H1 (cell line): ENCODE results near the gene CDCP1. TPM values are rescaled to one million over a fixed set of nuclear protein-coding genes. Genes with fewer than 3 reads are reported as not detected.

Experiments
- CTCF ChIA-PET: fragments of 300-600 bp; sonication (Branson Sonifier 250); formaldehyde crosslinking; loops from one replicate; lab custom pipeline; 2021; ENCODE audit not compliant: partially characterized antibody; lab: Charles Lee
- POLR2A ChIA-PET: fragments of 300-600 bp; sonication (Branson Sonifier 250); formaldehyde crosslinking; loops from one replicate; lab custom pipeline; 2021; ENCODE audit warnings: inconsistent platforms; ENCODE audit not compliant: partially characterized antibody; lab: Charles Lee
- DNase-seq, 2 experiments: peaks; one replicate each; pipeline versions ENCODE4 v3.0.0 to v3.0.0-alpha.2; 2010 to 2022; ENCODE audit warnings: low spot score in 2 of 2, low read depth in 1 of 2, mixed read lengths in 1 of 2
- FAIRE-seq: peaks from 2 replicates; lab custom pipeline; 2011; peaks lifted over from hg19 to GRCh38; lab: Jason Lieb, UNC
- H2AFZ ChIP-seq: 2 replicates; pipeline ENCODE4 v1.8.1; 2012; ENCODE audit warnings: low read length, inconsistent platforms
- H2AK5ac ChIP-seq: 2 replicates; pipeline ENCODE4 v1.6.1; 2013; ENCODE audit warnings: low read depth, low read length
- H2BK120ac ChIP-seq: replicated peaks from 2 replicates; pipeline ENCODE3; 2013; ENCODE audit warnings: low read depth, low read length, inconsistent platforms
- H2BK12ac ChIP-seq: 2 replicates; pipeline ENCODE4 v1.6.1; 2013; ENCODE audit warnings: low read depth, low read length
- H2BK15ac ChIP-seq: 2 replicates; pipeline ENCODE4 v1.6.1; 2013; ENCODE audit warnings: low read length
- H2BK20ac ChIP-seq: 2 replicates; pipeline ENCODE4 v1.6.1; 2013; ENCODE audit warnings: low read length
- H2BK5ac ChIP-seq: 2 replicates; pipeline ENCODE4 v1.6.1; 2013; ENCODE audit warnings: low read depth, low read length
- H3K14ac ChIP-seq: 2 replicates; pipeline ENCODE4 v1.6.1; 2013; ENCODE audit warnings: inconsistent platforms; ENCODE audit not compliant: insufficient read length
- H3K18ac ChIP-seq: 2 replicates; pipeline ENCODE4 v1.6.1; 2013; ENCODE audit warnings: low read length; ENCODE audit errors: extremely low read depth
- H3K23ac ChIP-seq: 2 replicates; pipeline ENCODE4 v1.6.1; 2013; ENCODE audit warnings: inconsistent platforms; ENCODE audit not compliant: insufficient read length
- H3K23me2 ChIP-seq: 2 replicates; pipeline ENCODE4 v1.6.1; 2013; ENCODE audit warnings: low read depth, low read length
- H3K27ac ChIP-seq: 2 replicates; pipeline ENCODE4 v1.6.1; 2011; ENCODE audit warnings: low read depth, low read length, inconsistent platforms
- H3K27me3 ChIP-seq, 4 experiments: replicated peaks in 1 of 4; 1 replicate in 1 of 4; 2 replicates in 3 of 4; pipeline versions ENCODE4 v1.6.1 to v1.8.1; 2011 to 2013; ENCODE audit warnings: low read length in 3 of 4, mild to moderate bottlenecking in 3 of 4, inconsistent platforms in 2 of 4, mixed read lengths in 2 of 4, moderate library complexity in 1 of 4; ENCODE audit not compliant: control insufficient read depth in 3 of 4, insufficient read depth in 3 of 4; ENCODE audit errors: extremely low read depth in 1 of 4
- H3K36me3 ChIP-seq, 4 experiments: 2 replicates each; pipeline versions ENCODE4 v1.6.1 to v1.8.1; 2011 to 2013; ENCODE audit warnings: mild to moderate bottlenecking in 4 of 4, low read length in 3 of 4, moderate library complexity in 2 of 4, control low read depth in 1 of 4, inconsistent platforms in 1 of 4; ENCODE audit not compliant: insufficient read depth in 4 of 4, control insufficient read depth in 2 of 4
- H3K4ac ChIP-seq: replicated peaks from 2 replicates; pipeline ENCODE3; 2013; ENCODE audit warnings: low read length, low read depth, mixed read lengths, inconsistent platforms; ENCODE audit not compliant: insufficient read length
- H3K4me1 ChIP-seq, 4 experiments: replicated peaks in 1 of 4; 1 replicate in 1 of 4; 2 replicates in 3 of 4; pipeline versions ENCODE4 v1.6.1 to v1.8.1; 2011 to 2013; ENCODE audit warnings: low read length in 3 of 4, inconsistent platforms in 2 of 4, mixed read lengths in 1 of 4; ENCODE audit not compliant: insufficient read depth in 4 of 4, control insufficient read depth in 3 of 4
- H3K4me2 ChIP-seq, 2 experiments: 2 replicates each; pipeline versions ENCODE4 v1.6.1 to v1.8.1; 2011 to 2013; ENCODE audit warnings: low read depth in 2 of 2, low read length in 2 of 2, control low read depth in 1 of 2, inconsistent platforms in 1 of 2, mild to moderate bottlenecking in 1 of 2; ENCODE audit not compliant: insufficient read depth in 1 of 2
- H3K4me3 ChIP-seq, 4 experiments: fragments of 200-600, 300-600 bp in 1 of 4; sonication (generic), shearing (Covaris generic), sonication (Bioruptor Twin) in 1 of 4; 2 replicates each; pipeline versions ENCODE4 v1.5.1 to v1.8.1; 2011 to 2016; ENCODE audit warnings: low read length in 4 of 4, low read depth in 3 of 4, control low read depth in 2 of 4, inconsistent platforms in 2 of 4, mild to moderate bottlenecking in 2 of 4, mixed read lengths in 1 of 4, moderate library complexity in 1 of 4; ENCODE audit not compliant: insufficient read depth in 2 of 4; ENCODE audit errors: extremely low read depth in 1 of 4
- H3K56ac ChIP-seq: replicated peaks from 2 replicates; pipeline ENCODE3; 2013; ENCODE audit warnings: low read depth, mild to moderate bottlenecking, mixed read lengths, low read length, inconsistent platforms; ENCODE audit not compliant: insufficient read length
- H3K79me1 ChIP-seq: 2 replicates; pipeline ENCODE4 v1.6.1; 2013; ENCODE audit warnings: low read depth, low read length, control low read depth
- H3K79me2 ChIP-seq, 2 experiments: 2 replicates each; pipeline versions ENCODE4 v1.6.1 to v1.8.1; 2012 to 2013; ENCODE audit warnings: low read length in 2 of 2, mild to moderate bottlenecking in 2 of 2, inconsistent platforms in 1 of 2; ENCODE audit not compliant: insufficient read depth in 2 of 2, control insufficient read depth in 1 of 2
- H3K9ac ChIP-seq, 4 experiments: replicated peaks in 1 of 4; 1 replicate in 1 of 4; 2 replicates in 3 of 4; pipeline versions ENCODE4 v1.6.1 to v1.8.1; 2011 to 2013; ENCODE audit warnings: low read depth in 3 of 4, low read length in 3 of 4, control low read depth in 2 of 4, mild to moderate bottlenecking in 2 of 4, moderate library complexity in 2 of 4, inconsistent platforms in 1 of 4; ENCODE audit errors: extremely low read depth in 1 of 4
- H3K9me3 ChIP-seq, 2 experiments: 2 replicates each; pipeline versions ENCODE4 v1.6.1 to v1.8.1; 2012 to 2013; ENCODE audit warnings: mild to moderate bottlenecking in 2 of 2, moderate library complexity in 2 of 2, control low read depth in 1 of 2, inconsistent platforms in 1 of 2, low read depth in 1 of 2, low read length in 1 of 2, mixed read lengths in 1 of 2; ENCODE audit not compliant: insufficient read depth in 2 of 2
- H4K20me1 ChIP-seq, 2 experiments: replicated peaks in 1 of 2; 2 replicates each; pipeline versions ENCODE3 to v1.8.1; 2011 to 2013; ENCODE audit warnings: inconsistent platforms in 2 of 2, low read length in 2 of 2, mild to moderate bottlenecking in 1 of 2; ENCODE audit not compliant: insufficient read depth in 2 of 2, control insufficient read depth in 1 of 2
- H4K5ac ChIP-seq: 2 replicates; pipeline ENCODE4 v1.6.1; 2013; ENCODE audit warnings: low read length, low read depth, mixed read lengths, inconsistent platforms; ENCODE audit not compliant: insufficient read length
- H4K8ac ChIP-seq: 2 replicates; pipeline ENCODE4 v1.8.0; 2013; ENCODE audit warnings: mild to moderate bottlenecking, moderate library complexity, low read length, inconsistent platforms; ENCODE audit not compliant: insufficient read depth; ENCODE audit errors: extremely low read depth
- H4K91ac ChIP-seq: replicated peaks from 2 replicates; pipeline ENCODE3; 2013; ENCODE audit warnings: low read length, mixed read lengths, inconsistent platforms; ENCODE audit not compliant: insufficient read length
- SP4 ChIP-seq: IDR thresholded peaks from 2 replicates; pipeline ENCODE4 v1.6.1; 2012; ENCODE audit warnings: low read length, inconsistent platforms
- WGBS, 2 experiments: shearing (Covaris generic) in 1 of 2; methylation state at CpG; one replicate each; pipeline versions ENCODE4 v1.1.6 to v1.1.7; 2013 to 2015; ENCODE audit warnings: low lambda C conversion rate in 2 of 2, mixed read lengths in 2 of 2, inconsistent platforms in 1 of 2, low coverage in 1 of 2, missing lambda C conversion rate in 1 of 2; ENCODE audit not compliant: insufficient replicate concordance in 2 of 2, insufficient coverage in 1 of 2, insufficient read length in 1 of 2; ENCODE audit errors: extremely low coverage in 1 of 2, missing lambda C conversion rate in 1 of 2; 5-methylcytosine and 5-hydroxymethylcytosine counted together
- polyA plus RNA-seq, 7 experiments: library from polyadenylated mRNA; depleted of rRNA in 3 of 7; stranded (reverse) in 5 of 7; unstranded in 2 of 7; fragments of >200 nt in 5 of 7; fragments of 200-250 nt in 2 of 7; gene quantifications; 1 replicate in 5 of 7; 2 replicates in 1 of 7; 4 replicates in 1 of 7; pipeline versions ENCODE4 v1.2.1 to v1.2.3, GENCODE V29; 2011 to 2013; ENCODE audit warnings: missing spikeins in 2 of 7, mixed read lengths in 2 of 7
- total RNA-seq: library from RNA; stranded (reverse); fragmentation: NEBNext Ultra II Directional; extraction: Animal tissue kit (Norgen Biotek cat#: 25700); gene quantifications from 2 replicates; pipeline ENCODE4 v1.2.1, GENCODE V29; 2021

The CDCP1 gene
- total and polyA plus RNA-seq, 2 of the 8 experiments (the other 6 are each of a cell fraction or from before 2014, with no cell fraction given), result 10.0 to 23.3 TPM

- H3K4me2 ChIP-seq, result no peak overlapping the region
- H2AK5ac ChIP-seq, result no peak overlapping the region
- H3K9ac ChIP-seq, result no peak overlapping the region
- no peaks in the 10 kb centered on the region for H3K9me3 ChIP-seq
- no peak overlapping the region for H2BK12ac ChIP-seq
- no peak overlapping the region for H2AFZ ChIP-seq
- no peaks in the 10 kb centered on the region for H3K23me2 ChIP-seq
- no peak for FAIRE-seq
- H3K36me3 ChIP-seq, result peaks cover 4 to 16% (median 11%) of the 10 kb centered on the region in 4 experiments; a peak in 7 of 8 replicates
- TF ChIP-seq SP4, result no peak
- H3K4me1 ChIP-seq, result no peaks in the 10 kb centered on the region
- H2BK15ac ChIP-seq, result no peak overlapping the region
- H3K23ac ChIP-seq, result no peak overlapping the region
- H2BK120ac ChIP-seq, result no peak overlapping the region
- WGBS, 2 experiments, result 97% methylated on average over 5 of the region's 5 CpGs; no CpG with 5 or more reads in 1 of the 2 experiments
- no peak overlapping the region for H3K18ac ChIP-seq
- H4K5ac ChIP-seq, result no peak overlapping the region
- no peak overlapping the region for H3K27ac ChIP-seq
- H3K4me3 ChIP-seq, result no peak overlapping the region
- no peak overlapping the region for H4K8ac ChIP-seq
- no peak overlapping the region for H3K14ac ChIP-seq
- ChIA-PET POLR2A (interaction anchor here (1.2 kb wide), 1 partner anchor 15 kb away, joined by 3 read pairs; no protein-coding TSS in a partner anchor), CTCF (interaction anchor here (0.6 to 1.1 kb wide), 4 partner anchors 25 to 584 kb away, joined by 3 read pairs; no protein-coding TSS in a partner anchor)
- H2BK5ac ChIP-seq, result no peak overlapping the region
- H3K27me3 ChIP-seq, result no peaks in the 10 kb centered on the region
- no peak overlapping the region for H4K91ac ChIP-seq
- no peak for DNase-seq
- no peak overlapping the region for H3K4ac ChIP-seq
- H3K79me1 ChIP-seq, result no peaks in the 10 kb centered on the region
- no peak overlapping the region for H2BK20ac ChIP-seq
- no peak overlapping the region for H3K56ac ChIP-seq
- no peaks in the 10 kb centered on the region for H4K20me1 ChIP-seq
- no peaks in the 10 kb centered on the region for H3K79me2 ChIP-seq
These were observed 64.0 kb downstream of the CDCP1 start for GRCh38 chr3:45082142-45082538.
